T47D (cell line): Measurements from ENCODE around the gene SEMA4G.
A peak's percentile ranks its signal among the peaks of the same experiment; 100 is the strongest.

Experiments used
- DNase-seq, 2 experiments: peaks; one replicate each; pipeline versions ENCODE4 v3.0.0 to v3.0.0-alpha.2; 2011 to 2012; ENCODE audit warnings: low read depth in 1 of 2, low spot score in 1 of 2
- JUND ChIP-seq: IDR thresholded peaks from 2 replicates; pipeline ENCODE4 v1.6.1; 2012; ENCODE audit warnings: low read depth
- in situ Hi-C: cut with HindIII; loops from 2 replicates; pipeline ENCODE4 v1.10.0; 2016; ENCODE audit warnings: low sequenced_read_pairs, low pct_unique_long_range_greater_than_20kb

SEMA4G gene

DNA sequence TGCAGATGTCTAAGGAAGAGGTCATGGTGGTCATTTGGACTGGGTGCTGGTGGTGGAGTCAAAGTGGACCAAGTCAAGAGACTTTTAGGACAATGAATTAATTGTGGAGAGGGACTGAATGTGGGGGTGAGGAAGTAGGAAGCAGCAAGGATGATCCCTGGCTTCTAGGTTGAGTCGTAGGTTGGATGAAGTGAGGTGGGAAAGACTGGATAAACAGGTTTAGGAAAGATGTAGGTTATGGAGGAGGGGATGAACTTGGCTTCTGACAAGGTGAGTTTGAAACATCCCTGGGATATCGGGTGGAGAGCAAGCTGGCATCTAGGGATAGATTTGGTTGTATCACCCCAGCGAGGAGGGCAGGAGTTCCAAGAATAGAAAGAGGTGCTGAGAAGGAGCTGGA, 7.6 kb downstream of the SEMA4G start:
- DNase-seq: peak in 1 of 2 experiments; percentile 69
- no peak for TF ChIP-seq JUND
- in situ Hi-C loops: no loop called here

DNA sequence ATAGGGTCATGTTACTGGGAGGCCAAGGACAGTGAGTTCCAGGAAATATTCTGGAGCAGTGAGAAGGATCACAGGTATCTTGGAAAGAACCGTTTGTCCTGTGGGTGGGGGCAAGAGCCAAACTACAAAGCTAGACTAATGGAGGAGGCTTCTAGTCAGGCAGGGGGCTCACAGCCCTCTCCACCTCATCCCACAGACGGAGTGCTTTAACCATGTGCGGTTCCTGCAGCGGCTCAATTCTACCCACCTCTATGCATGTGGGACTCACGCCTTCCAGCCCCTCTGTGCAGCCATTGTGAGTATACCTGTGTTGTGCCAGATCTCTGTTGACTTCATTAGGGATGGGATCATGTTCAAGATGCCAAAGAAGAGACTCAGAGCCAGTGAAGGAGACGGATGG, 8.1 kb downstream of the SEMA4G start:
- in situ Hi-C loops: no loop called here
- no peak for DNase-seq
- TF ChIP-seq JUND: no peak

DNA sequence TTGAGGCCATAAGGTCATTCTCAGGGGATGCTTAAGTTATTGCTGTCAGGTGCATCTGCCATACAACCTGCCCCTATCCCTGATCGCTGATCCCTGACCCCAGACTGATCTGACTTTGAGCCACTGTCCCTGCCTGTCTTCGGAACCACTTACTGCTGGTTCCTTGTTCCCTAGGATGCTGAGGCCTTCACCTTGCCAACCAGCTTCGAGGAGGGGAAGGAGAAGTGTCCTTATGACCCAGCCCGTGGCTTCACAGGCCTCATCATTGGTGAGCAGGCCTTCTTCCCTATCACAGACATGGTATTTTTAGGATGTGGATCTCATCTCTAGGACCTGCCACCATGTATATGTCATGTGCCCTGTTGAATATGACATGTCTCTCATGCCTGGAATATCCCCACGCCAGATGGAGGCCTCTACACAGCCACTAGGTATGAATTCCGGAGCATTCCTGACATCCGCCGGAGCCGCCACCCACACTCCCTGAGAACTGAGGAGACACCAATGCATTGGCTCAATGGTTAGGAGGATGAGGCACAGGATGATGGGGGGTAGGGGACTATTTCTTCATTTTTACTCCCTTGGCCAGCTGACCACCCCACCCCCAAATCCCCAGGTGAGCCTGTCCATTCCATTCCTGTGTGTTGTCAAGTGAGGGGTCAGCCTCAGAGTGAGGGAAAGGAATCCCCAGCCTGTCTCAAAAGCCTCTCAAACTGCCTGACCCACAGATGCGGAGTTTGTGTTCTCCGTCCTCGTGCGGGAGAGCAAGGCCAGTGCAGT, 9.0 kb downstream of the SEMA4G start:
- in situ Hi-C loops: no loop called here
- TF ChIP-seq JUND: no peak
- no peak for DNase-seq

DNA sequence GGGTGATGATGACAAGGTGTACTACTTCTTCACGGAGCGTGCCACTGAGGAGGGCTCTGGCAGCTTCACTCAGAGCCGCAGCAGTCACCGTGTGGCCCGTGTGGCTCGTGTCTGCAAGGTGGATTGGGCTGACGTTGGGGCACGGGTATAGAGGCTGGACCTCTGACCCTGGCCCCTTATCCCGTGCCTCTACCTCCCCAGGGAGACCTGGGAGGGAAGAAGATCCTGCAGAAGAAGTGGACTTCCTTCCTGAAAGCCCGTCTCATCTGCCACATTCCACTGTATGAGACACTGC, 9.5 kb downstream of the SEMA4G start:
- in situ Hi-C loops: no loop called here
- no peak for TF ChIP-seq JUND
- DNase-seq: no peak

DNA sequence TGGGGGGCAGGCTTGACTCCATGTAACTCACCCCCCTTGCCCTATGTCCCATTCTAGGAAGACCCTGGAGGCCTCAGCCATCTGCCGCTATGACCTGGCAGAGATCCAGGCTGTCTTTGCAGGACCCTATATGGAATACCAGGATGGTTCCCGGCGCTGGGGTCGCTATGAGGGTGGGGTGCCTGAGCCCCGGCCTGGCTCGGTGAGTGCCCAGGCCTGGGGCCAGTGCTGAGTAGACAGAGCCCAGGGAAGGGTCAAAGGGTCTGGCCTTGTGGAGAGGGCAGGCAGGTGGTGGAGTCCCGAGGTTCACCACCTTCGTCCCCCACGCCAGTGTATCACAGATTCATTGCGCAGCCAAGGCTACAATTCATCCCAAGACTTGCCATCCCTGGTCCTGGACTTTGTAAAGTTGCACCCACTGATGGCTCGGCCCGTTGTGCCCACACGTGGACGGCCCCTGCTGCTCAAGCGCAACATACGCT, 10.5 kb downstream of the SEMA4G start:
- no peak for DNase-seq
- in situ Hi-C loops: no loop called here
- TF ChIP-seq JUND: no peak

GRCh38 chr10:100980311-100980710, 11.0 kb downstream of the SEMA4G start:
- DNase-seq: no peak
- no peak for TF ChIP-seq JUND
- in situ Hi-C loops: no loop called here

GRCh38 chr10:100980711-100981110, 11.4 kb downstream of the SEMA4G start:
- no peak for TF ChIP-seq JUND
- in situ Hi-C loops: no loop called here
- DNase-seq: no peak

DNA sequence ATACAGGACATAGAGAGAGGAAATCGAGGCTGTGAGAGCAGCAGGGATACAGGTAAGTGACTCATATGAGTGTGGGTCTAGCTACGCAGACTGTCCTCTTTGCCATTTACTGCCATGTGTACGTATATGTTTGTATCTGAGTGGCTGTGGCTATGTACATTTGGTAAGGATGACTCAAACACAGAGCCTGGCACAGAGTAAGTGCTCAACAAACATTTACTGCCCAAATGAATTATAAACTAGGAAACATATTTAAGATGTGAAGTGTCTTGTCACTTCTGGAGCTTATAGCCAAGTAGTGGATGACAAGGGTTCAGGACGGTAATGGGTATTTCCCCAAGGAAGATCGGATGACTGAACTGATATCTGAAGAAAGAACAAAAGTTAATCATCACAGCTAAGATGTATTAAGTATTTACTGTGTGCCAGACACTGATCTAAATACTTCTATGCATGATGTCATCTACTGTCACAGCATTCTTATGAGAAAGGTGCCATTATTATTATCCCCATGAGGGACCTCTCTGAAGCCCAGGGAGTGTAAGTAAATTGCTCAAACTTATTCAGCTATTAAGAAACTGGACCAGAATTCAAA, 12.0 kb downstream of the SEMA4G start:
- TF ChIP-seq JUND: no peak
- in situ Hi-C loops: no loop called here
- no peak for DNase-seq

GRCh38 chr10:100982916-100983830, 13.9 kb downstream of the SEMA4G start:
- no peak for TF ChIP-seq JUND
- in situ Hi-C loops: no loop called here
- DNase-seq: no peak

- in situ Hi-C loops: no loop called here
- no peak for TF ChIP-seq JUND
- DNase-seq: no peak
These were observed 14.8 kb downstream of the SEMA4G start for GRCh38 chr10:100983868-100984671.

DNA sequence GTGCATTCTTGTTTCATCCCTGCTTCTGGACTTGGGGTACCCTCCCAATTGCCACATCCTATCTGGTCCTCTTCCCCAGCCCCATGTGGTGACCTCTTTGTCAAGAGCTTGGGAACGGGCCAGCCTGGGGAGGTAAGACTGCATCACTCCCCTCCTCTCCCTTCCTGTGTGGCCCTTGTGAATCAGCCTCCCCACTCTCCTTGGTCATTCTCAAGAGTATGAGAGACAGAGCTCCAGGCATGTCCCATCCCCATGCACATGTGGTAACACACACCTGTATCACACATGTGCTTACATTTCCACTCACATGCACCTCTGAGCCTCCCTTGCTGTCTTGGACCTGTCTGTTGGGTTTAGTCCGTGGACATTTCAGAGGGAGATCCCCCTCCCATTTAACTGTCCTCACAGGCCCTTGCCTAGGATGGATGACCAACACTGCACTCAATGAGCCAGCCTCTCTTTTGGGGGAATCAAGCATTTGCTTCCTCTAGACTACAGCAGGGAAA, 15.4 kb downstream of the SEMA4G start:
- in situ Hi-C loops: no loop called here
- no peak for TF ChIP-seq JUND
- no peak for DNase-seq

- in situ Hi-C loops: no loop called here
- DNase-seq: no peak
- TF ChIP-seq JUND: no peak
These were observed 16.0 kb downstream of the SEMA4G start for GRCh38 chr10:100985336-100985735.
